Chondrocyte (in vitro differentiated cells): ENCODE results near the gene YWHAB. TPM values are rescaled to one million over a fixed set of nuclear protein-coding genes. Genes with fewer than 3 reads are reported as not detected.

Experiments
- DNase-seq: peaks from one replicate; pipeline ENCODE4 v3.0.0; 2021; ENCODE audit warnings: mixed read lengths, low spot score
- H3K27ac Mint-ChIP-seq: one replicate; pipeline ENCODE4 v1.8.0; 2021; ENCODE audit warnings: mild to moderate bottlenecking, moderate library complexity, mixed read lengths; ENCODE audit not compliant: unreplicated experiment
- H3K27me3 Mint-ChIP-seq: 2 replicates; pipeline ENCODE4 v1.8.0; 2021; ENCODE audit warnings: low read depth, mixed read lengths
- H3K36me3 Mint-ChIP-seq: 2 replicates; pipeline ENCODE4 v1.8.0; 2021; ENCODE audit warnings: low read depth, mixed read lengths
- H3K4me1 Mint-ChIP-seq: 2 replicates; pipeline ENCODE4 v1.8.0; 2021; ENCODE audit warnings: low read depth, mild to moderate bottlenecking, mixed read lengths
- H3K4me3 Mint-ChIP-seq: one replicate; pipeline ENCODE4 v1.8.0; 2021; ENCODE audit warnings: mild to moderate bottlenecking, moderate library complexity, mixed read lengths; ENCODE audit not compliant: unreplicated experiment
- H3K9me3 Mint-ChIP-seq: 2 replicates; pipeline ENCODE4 v1.8.0; 2021; ENCODE audit warnings: low read depth, mixed read lengths
- total RNA-seq: library from RNA; stranded (reverse); gene quantifications from 3 replicates; pipeline ENCODE4 v1.2.1, GENCODE V29; 2021
- TF ChIP-seq, protein P1 (sequence below): fragments of 200-600 bp; sonication (generic); IDR thresholded peaks from 2 replicates; pipeline ENCODE4 v1.5.0; 2021; ENCODE audit warnings: antibody characterized with exemption, mild to moderate bottlenecking, moderate library complexity

YWHAB gene
- total RNA-seq, 1 donor from 2014 or later = 201 TPM

DNA sequence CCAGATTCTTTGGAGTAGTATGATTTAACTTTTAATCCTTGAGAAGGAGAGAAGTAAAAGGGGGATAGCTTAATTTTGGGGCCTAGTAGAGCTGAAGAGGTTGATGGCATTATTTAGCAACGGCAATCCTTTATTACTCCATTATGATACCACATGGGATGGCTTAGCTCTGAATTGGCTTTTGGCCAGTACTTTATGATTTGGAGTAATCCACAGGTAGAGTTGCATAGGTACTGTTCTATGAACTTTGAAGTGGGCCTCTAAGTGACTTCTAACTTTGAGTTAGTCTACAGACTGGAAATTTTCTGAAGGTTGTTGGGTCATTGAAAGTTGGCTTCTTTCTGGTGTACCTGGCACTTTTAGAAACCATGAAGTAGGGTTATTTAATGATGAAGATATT lies 11.6 kb downstream of the YWHAB start:
- no peak for DNase-seq
- TF ChIP-seq, protein P1, sequence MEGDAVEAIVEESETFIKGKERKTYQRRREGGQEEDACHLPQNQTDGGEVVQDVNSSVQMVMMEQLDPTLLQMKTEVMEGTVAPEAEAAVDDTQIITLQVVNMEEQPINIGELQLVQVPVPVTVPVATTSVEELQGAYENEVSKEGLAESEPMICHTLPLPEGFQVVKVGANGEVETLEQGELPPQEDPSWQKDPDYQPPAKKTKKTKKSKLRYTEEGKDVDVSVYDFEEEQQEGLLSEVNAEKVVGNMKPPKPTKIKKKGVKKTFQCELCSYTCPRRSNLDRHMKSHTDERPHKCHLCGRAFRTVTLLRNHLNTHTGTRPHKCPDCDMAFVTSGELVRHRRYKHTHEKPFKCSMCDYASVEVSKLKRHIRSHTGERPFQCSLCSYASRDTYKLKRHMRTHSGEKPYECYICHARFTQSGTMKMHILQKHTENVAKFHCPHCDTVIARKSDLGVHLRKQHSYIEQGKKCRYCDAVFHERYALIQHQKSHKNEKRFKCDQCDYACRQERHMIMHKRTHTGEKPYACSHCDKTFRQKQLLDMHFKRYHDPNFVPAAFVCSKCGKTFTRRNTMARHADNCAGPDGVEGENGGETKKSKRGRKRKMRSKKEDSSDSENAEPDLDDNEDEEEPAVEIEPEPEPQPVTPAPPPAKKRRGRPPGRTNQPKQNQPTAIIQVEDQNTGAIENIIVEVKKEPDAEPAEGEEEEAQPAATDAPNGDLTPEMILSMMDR = no peak
- H3K9me3 Mint-ChIP-seq = no peaks in the 10 kb centered on the region
- H3K27ac Mint-ChIP-seq = no peak overlapping the region
- H3K4me3 Mint-ChIP-seq = no peak overlapping the region
- H3K27me3 Mint-ChIP-seq = no peaks in the 10 kb centered on the region
- H3K36me3 Mint-ChIP-seq = peaks cover 2% of the 10 kb centered on the region
- peaks cover 43% of the 10 kb centered on the region for H3K4me1 Mint-ChIP-seq

DNA sequence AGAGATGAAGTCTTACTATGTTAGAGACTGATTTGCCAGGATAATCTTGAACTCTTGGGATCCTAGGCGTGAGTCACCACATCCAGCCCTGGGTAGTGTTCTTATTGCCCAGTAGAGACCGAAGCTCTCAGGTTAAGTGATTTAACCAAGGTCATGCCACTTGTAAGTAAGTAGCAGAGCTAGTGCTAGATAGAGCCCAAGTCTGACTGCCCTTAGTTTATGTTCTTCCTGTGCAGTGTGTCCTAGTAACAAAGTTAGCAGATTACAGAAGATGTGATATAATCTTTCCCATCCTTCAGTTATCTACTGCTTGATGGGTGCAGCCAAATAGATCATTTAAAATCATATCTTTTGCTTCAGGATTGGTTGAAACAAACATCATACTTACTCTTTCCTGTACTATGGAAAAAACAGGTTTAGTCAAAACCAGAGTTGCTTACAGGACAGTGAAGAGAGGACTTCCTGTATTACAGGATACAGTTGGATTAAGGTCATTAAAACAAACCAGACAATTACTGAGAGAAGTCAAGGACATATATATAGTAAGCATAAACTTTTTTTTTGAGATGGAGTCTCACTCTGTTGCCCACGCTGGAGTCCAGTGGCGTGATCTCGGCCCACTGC lies 14.8 kb downstream of the YWHAB start:
- no peak for DNase-seq
- H3K27me3 Mint-ChIP-seq = no peaks in the 10 kb centered on the region
- H3K9me3 Mint-ChIP-seq = no peaks in the 10 kb centered on the region
- H3K36me3 Mint-ChIP-seq = peaks cover 20% of the 10 kb centered on the region
- no peak overlapping the region for H3K27ac Mint-ChIP-seq
- H3K4me1 Mint-ChIP-seq = peaks cover 31% of the 10 kb centered on the region
- TF ChIP-seq, protein P1 = no peak
- no peak overlapping the region for H3K4me3 Mint-ChIP-seq

DNA sequence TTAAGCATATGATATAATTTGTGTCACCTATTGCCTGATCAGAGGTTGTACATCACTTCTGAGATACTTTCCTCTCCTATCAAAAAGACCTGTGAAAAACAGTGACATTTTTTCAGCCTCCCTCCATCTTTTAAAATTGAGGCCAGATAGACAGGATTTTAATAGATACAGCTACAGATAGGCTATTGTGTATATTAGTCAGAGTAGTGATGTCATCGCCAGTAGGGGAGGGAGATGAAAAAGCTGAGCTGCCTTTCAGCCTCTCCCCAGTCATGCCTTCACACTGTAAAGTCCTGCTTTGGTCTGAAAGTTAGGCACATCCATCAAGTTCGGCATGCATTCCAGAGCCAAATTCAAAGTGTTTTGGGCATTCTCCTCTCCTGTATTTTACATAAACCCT lies 16.5 kb downstream of the YWHAB start:
- H3K4me3 Mint-ChIP-seq = no peak overlapping the region
- H3K9me3 Mint-ChIP-seq = no peaks in the 10 kb centered on the region
- TF ChIP-seq, protein P1 = no peak
- no peak overlapping the region for H3K27ac Mint-ChIP-seq
- H3K27me3 Mint-ChIP-seq = no peaks in the 10 kb centered on the region
- peaks cover 18% of the 10 kb centered on the region for H3K4me1 Mint-ChIP-seq
- no peak for DNase-seq
- peaks cover 27% of the 10 kb centered on the region for H3K36me3 Mint-ChIP-seq

DNA sequence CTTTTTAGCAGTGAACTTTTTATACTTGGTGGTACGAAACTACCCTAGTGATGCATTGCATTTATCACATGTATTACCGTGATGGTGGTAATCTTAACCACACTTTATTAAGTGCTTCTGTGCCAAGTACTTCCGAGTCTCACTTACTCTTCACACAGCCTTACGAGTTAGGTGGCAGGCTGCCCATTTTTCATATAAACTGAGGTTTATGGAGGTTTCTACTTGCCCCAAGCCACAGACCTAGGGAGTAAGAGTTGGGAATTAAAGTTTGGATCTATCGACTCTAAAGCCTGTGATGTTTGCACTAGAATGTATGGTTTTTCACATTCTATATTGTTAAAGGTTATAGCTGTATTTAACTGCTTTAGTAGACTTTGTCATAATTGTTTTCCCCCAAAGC lies 18.9 kb downstream of the YWHAB start:
- DNase-seq = no peak
- H3K36me3 Mint-ChIP-seq = peaks cover 34% of the 10 kb centered on the region
- TF ChIP-seq, protein P1 = no peak

DNA sequence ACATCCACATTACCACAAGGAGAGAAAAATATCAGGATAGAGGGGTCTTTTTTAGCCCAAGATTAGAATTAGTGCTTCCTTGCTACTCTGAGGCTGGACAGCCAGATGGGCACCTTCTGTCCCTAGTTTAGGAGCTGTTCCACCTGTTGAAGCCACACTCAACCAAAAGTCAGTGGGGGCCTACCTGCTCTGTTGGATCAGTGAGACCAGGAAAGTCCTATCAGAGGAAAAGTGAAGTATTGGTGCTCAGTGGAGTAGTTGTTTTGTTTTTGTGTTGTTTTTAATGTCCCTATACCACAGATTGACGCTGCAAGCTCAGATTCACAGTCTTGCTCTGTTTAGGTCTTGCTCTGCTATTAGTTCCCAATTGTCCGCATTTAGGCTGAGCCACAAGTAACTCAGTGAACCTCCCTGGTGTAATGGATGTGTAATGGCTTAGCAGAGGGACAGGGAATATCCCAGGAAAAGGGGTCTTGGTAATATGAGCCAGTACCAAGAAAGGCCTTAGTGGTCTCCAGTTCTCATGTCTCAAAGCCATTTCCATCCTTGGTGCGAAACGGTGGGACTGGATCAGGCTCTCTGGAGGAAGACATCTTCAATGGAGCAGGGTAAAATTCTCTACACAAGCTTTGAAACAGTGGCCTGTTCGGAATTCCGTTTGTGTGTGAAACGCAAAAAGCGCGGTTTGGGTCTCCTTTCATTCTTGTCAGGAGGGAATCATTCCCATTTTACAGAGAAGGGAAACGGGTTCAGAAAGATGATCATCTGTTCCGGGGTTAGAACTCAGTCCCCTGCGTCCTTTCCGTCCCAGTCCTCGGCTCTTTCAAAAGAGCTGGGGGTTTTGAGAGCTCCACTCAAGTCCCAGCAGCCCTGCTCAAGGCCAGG lies 23.7 kb downstream of the YWHAB start:
- Mint-ChIP-seq H3K27me3 (no peaks in the 10 kb centered on the region), H3K4me3 (peak overlapping the region; percentile 83), H3K27ac (peak overlapping the region; percentile 58), H3K4me1 (peaks cover 24% of the 10 kb centered on the region), H3K9me3 (no peaks in the 10 kb centered on the region), H3K36me3 (peaks cover 33% of the 10 kb centered on the region)
- TF ChIP-seq, protein P1 = no peak
- no peak for DNase-seq

More for the DNA sequence above, 18.9 kb downstream of the YWHAB start:
- H3K4me1 Mint-ChIP-seq = peaks cover 12% of the 10 kb centered on the region
- no peaks in the 10 kb centered on the region for H3K9me3 Mint-ChIP-seq
- no peak overlapping the region for H3K4me3 Mint-ChIP-seq
- no peak overlapping the region for H3K27ac Mint-ChIP-seq
- H3K27me3 Mint-ChIP-seq = no peaks in the 10 kb centered on the region
